SK-MEL-5 (cell line): ENCODE measurements around the gene PIK3C3. TPM values are rescaled to one million over a fixed set of nuclear protein-coding genes. Genes with fewer than 3 reads are reported as not detected.
A peak's percentile ranks its signal among the peaks of the same experiment; 100 is the strongest.
"Not testable (repeated sequence)": the region's sequence is repeated elsewhere in the genome, so short reads cannot be mapped to it uniquely, and the experiment has no call there.

Experiments used
- DNase-seq: peaks from one replicate; pipeline ENCODE4 v3.0.0-alpha.2; 2016; ENCODE audit warnings: low read depth, low spot score
- in situ Hi-C: cut with HindIII; loops from 2 replicates; pipeline ENCODE4 v1.10.0; 2016; ENCODE audit warnings: low sequenced_read_pairs, high pct_unique_total_duplicates, low pct_unique_long_range_greater_than_20kb
- total RNA-seq: library from RNA; depleted of rRNA; stranded (reverse); fragments of >200 nt; shearing (Covaris generic); gene quantifications from 2 replicates; pipeline ENCODE4 v1.2.3, GENCODE V29; 2014

PIK3C3 gene
- total RNA-seq, 1 experiment from 2014 or later: 68.1 TPM

- in situ Hi-C loops: no loop called here
- DNase-seq: no peak
Measured at GRCh38 chr18:42045346-42045745, 90.3 kb downstream of the PIK3C3 start.

DNA sequence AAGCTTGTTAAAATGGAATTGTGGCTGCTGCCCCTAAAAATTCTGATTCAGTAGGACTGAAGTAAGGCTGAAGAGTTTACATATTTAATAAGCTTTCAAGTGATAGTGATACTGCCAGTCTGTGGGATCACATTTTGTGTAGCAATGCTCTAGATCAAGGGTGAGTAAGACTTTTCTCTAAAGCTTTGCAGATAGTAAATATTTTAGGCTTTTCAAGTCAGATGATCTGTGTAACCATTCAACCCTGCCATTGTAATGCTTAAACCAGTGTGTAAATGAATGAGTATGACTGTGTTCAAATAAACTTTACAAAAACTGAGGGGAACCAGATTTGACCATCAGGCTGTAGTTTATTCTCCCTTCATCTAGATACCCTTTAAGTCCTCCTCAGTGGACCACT is 92.7 kb downstream of the PIK3C3 start:
- in situ Hi-C loops: no loop called here

GRCh38 chr18:42048158-42048557 is 93.1 kb downstream of the PIK3C3 start:
- in situ Hi-C loops: no loop called here
- peak; percentile 55 for DNase-seq

More for the DNA sequence above, 92.7 kb downstream of the PIK3C3 start:
- DNase-seq: no peak

DNA sequence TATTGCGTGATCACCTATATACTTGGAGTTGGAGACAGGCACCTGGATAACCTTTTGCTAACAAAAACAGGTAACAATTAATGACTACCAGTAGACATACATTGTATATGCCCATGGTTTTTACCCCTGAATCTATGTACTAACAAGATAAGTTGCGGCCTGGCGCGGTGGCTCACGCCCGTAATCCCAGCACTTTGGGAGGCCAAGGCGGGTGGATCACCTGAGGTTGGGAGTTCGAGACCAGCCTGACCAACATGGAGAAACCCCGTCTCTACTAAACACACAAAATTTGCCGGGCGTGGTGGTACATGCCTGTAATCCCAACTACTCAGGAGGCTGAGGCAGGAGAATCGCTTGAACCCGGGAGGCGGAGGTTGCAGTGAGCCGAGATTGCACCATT is 94.5 kb downstream of the PIK3C3 start:
- DNase-seq, in situ Hi-C loops: not testable (repeated sequence)

- DNase-seq: no peak
- in situ Hi-C loops: no loop called here
Measured at GRCh38 chr18:42051411-42051810, 96.4 kb downstream of the PIK3C3 start.

- in situ Hi-C loops: no loop called here
- DNase-seq: peak; percentile 32
Measured at GRCh38 chr18:42052122-42052708, 97.2 kb downstream of the PIK3C3 start.

DNA sequence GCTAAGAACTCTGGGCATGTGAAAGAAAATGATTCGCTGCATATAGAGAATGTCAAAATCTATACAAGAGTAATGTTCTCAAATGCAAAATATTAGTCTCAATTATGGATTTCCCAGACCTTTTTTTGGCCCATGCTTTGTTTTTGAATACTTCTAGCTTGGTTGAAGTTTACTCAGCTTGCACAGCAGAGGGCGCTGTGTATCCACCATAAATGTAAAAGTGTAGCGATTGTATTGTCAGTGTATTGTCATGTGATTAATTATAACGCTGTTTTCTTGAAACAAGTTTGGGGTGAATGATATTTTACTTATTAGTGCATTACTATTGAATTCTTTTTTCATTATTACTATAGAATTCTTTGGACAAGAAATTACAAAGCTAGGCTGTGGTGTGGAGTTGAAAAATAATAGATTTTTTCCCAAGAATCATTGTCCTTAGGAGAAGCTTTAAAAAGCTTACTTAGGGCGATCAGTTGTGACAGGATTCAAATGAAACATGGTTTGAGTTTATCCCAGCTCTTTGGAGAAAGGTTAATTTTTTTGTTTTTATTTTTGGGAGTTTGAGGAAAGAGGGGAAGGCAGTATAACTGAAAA is 98.3 kb downstream of the PIK3C3 start:
- in situ Hi-C loops: no loop called here
- peak; percentile 72 for DNase-seq

- in situ Hi-C loops: no loop called here
- no peak for DNase-seq
Measured at GRCh38 chr18:42064109-42064508, 109.1 kb downstream of the PIK3C3 start.

DNA sequence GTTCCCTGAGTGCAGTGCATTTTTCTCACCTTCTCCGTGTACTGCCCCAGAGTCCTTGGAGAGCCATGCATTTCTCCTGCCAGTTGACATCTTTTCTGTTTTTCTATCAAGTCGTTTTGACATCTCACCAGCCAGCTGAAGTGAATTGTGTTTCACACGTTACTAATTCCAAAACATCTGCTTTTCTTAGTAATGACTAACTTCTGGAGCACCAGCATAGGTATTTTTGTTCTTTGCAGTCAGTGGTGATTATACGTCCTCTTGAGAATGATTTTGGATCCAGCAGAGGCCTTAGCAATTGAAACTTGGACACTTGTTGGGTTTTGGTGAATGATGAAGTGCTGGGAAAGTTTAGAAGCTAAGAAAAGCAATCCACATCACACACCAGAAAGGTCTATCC is 112.5 kb downstream of the PIK3C3 start:
- in situ Hi-C loops: no loop called here
- DNase-seq: no peak

- no peak for DNase-seq
- in situ Hi-C loops: no loop called here
Measured at GRCh38 chr18:42068030-42068429, 113.0 kb downstream of the PIK3C3 start.

DNA sequence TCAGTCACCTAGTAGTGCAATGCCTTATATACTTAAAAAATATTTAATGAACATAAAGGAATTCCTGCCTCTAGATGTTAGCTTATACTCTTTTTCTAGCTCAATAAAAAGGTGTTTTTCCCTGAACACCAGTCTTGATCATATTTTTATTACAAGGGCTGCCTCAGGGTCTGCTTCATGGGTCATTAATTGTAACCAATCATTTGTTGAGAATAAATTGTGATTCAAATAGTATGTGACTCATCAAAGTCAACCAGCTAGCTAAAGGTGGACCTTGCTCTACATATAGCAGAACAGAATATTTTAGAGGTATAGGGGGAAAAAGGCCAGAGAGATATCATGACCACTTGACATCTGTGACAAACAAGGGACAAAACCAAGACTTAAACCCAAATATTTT is 114.0 kb downstream of the PIK3C3 start:
- in situ Hi-C loops: no loop called here
- no peak for DNase-seq

GRCh38 chr18:42072407-42072806 is 117.4 kb downstream of the PIK3C3 start:
- in situ Hi-C loops: no loop called here
- DNase-seq: no peak

- in situ Hi-C loops: no loop called here
- no peak for DNase-seq
Measured at GRCh38 chr18:42074704-42075103, 119.7 kb downstream of the PIK3C3 start.

GRCh38 chr18:42078711-42079110 is 123.7 kb downstream of the PIK3C3 start:
- DNase-seq: no peak
- in situ Hi-C loops: no loop called here

GRCh38 chr18:42080340-42080739 is 125.3 kb downstream of the PIK3C3 start:
- in situ Hi-C loops: no loop called here
- DNase-seq: no peak

DNA sequence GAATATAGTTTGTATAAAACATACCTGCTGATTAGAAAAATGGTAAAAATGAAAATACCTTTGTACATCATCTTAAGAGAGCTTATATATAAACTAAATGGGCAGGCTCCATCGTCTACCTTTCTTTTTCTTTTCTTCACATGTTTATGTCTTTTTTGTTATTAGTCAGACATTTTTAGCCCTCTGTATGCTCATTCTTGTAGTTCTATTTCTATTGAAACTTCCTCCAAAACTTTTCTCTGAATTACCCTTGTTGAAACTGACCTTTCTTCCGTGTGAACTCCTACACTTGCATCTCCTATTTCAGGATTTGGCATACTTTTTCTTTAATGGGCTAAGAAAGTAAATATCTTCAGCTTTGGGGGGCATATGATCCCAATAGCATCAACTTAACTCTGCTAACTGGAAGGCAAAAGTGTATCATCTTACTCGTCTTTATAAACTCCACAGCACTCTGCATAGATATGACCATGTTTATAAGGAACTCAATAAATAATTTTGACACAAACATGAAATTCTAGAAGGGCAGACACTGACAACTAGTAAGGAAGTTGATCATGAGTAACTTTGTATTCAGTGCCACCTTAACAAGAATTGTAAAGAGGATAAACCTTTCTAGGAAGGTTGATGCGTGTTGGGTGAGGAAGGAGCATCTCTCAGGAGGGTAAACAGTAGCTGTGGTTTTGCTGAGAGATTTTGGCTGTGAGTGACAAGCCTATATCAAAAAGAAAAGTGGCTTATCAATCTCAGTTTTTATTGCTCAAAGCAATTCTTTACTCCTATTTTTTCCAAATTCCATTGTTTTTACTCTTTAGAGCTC is 127.6 kb downstream of the PIK3C3 start:
- DNase-seq: no peak
- in situ Hi-C loops: no loop called here

GRCh38 chr18:42086288-42086687 is 131.3 kb downstream of the PIK3C3 start:
- in situ Hi-C loops: no loop called here
- DNase-seq: no peak

DNA sequence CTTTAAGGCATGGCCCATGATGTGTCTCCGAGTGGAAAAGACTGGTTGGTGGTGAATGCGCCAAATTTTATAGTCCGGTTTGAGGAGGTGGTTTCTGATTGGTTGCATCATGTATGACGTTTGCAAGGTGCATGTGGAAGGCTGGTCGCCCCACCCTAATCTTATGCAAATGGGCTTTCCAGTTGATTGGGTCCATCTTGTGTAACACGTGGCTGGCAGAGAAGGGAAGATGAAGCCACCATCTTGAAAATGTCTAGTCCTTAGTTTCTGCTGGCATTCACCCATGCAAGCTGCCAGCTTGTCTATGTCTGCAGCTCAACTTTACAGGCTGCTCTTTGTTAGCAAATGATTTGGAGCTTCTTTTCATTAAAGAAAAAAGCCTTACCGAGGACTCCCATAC is 132.2 kb downstream of the PIK3C3 start:
- in situ Hi-C loops: no loop called here
- DNase-seq: no peak

DNA sequence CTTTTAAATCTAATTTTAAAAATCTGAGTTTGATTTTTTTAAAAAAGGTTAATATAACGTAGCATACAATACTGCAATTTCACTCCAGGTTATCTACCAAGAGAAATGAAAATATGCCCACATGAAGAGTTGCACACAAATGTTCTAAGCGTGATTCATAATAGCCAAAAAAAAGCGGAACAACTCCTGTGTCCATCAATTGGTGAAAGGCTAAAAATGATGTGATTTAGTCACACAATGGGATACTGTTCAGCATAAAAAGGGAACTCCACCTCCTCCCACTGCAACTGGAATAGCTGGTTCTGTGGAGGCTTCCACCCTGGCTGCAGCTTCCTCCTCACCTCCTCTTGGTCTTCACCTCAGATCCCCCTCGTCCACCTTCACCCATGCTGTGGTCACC is 132.8 kb downstream of the PIK3C3 start:
- in situ Hi-C loops: no loop called here
- no peak for DNase-seq
